DLD1 (cell line): ENCODE results near the gene HNMT.
"Not testable (repeated sequence)": the region's sequence is repeated elsewhere in the genome, so short reads cannot be mapped to it uniquely, and the experiment has no call there.

Experiments
- in situ Hi-C: cut with HindIII; loops from 2 replicates; pipeline ENCODE4 v1.10.0; 2017; ENCODE audit warnings: low sequenced_read_pairs

The HNMT gene

DNA sequence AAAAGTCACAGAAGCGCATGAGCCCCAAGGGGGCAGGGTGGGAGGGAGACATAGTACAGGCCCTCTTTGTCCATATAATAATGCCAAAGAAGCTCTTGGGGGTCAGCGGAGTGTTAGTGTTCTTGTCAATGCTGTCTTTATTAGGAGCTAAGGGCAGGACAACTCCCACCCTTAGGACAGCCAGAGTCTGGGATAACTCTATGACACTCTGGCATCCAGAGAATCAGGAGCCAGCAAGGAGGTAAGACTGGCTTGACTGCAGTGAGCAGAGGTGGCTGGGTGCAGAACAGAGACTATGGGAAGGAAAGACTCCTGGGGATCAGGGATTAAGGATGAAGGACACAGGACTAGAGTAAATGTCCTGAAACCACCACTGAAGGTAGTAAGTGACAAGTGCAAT lies 19.0 kb upstream of the HNMT start:
- in situ Hi-C loops = no loop called here

DNA sequence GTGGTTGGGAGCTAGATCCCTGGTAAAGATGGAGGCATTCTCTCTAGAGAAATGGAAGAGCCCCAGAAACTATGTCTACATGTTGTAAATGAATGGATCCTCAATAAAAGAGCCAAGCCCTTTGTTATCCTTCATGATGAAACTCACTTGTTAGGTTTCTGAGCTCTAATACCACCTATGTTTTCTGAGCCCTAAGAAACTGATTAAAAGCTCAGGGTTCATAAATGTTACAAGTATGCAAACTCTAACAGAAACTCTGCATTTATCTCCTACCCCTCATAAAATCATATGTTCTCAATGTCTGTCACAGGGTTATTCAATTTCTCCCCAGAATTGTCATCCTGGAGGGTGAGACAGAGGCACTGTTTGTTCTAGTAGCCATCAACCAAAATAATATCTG lies 18.0 kb upstream of the HNMT start:
- in situ Hi-C loops = no loop called here

DNA sequence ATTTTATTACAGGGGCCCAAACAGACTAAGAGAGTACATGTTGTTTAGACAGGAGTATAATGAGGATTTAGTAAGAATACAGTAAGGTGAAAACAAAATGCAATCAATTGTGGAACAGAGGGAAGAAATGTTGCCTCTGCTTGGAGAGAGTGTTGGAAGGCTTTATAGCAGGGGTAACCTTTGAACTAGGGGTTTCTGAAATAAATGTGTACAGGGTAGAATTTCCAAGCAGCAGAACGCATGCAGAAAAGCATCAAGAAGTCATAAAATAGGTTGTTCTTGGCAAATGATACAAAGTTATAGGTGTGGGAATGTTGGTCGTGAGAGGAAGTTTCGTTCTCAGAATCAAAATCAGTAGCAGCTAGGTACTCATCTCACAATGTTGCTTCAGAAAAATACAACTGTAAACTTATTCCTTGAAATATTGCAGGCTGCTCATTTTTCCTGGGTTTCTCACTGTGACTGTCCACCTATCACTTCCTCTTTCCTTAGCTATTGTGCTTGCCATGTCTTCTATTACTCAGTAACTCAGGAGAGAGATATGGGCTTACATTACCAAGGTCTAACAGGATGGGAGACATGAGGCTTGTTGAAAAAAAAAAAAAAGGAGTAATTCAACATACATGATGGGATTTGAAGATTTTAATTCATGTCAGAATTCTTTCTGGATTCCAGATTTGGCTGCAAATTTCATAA lies 17.1 kb upstream of the HNMT start:
- in situ Hi-C loops = no loop called here

DNA sequence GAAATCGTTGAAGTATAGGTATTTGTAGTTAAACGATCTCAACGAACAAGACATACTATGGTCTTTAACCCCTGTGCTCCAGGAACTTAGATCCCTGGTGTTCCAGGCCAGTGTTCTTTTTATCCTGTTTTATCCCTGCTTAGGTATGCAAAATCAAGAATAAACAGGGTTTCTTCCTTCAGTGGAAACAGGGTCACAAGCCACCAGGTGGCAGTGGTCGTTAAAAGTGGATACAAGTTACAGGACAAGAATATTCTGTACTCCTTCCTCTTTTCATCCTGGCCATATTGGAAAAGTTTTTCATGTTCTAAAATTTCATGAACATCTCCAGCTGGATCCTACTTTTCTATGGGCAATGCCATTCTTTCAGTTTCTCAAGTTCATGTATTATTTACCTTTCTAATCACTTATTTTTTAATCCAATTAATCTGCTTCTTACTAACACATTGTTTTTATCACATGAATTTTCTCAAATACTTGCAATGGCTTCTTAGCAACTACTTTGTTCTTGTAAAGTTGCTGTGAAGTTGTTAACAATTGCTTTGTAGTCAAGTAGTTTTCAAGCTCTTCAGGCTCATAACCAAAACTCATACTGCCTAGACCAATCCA lies 16.4 kb upstream of the HNMT start:
- in situ Hi-C loops = no loop called here

DNA sequence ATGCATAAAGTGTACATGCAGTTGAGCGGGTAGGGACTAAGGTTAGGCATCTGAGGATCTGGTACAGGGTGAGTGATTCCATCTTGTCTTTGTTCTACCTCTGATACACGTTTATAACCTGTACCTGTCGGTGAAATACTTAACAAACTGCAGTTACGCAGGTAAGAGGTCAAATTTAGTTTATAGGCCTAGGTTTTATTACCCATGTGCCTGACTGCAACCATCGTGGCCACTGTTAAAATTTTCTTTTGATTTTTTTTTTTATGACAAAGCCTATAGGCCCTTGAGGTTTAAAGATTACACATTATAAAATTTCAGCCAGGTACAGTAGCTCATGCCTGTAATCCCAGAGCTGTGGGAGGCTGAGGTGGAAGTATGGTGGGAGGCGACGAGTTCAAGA lies 15.4 kb upstream of the HNMT start:
- in situ Hi-C loops = no loop called here

DNA sequence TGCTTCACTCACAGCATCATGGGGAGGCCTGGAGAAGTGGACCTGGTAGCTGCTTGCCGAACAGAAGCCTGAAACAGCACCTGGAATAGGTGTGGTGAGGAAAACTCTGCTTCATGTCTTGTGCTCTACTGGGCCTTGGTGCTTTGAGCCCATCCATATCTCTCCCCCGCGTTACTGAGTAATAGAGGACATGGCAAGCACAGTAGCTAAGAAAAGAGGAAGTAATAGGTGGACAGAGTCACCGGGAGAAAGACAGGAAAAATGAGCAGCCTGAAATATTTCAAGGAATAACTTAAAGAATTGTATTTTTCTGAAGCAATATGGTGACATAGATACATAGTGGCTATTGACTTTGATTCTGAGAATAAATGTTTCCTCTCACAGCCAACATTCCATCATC lies 14.0 kb upstream of the HNMT start:
- in situ Hi-C loops = no loop called here

DNA sequence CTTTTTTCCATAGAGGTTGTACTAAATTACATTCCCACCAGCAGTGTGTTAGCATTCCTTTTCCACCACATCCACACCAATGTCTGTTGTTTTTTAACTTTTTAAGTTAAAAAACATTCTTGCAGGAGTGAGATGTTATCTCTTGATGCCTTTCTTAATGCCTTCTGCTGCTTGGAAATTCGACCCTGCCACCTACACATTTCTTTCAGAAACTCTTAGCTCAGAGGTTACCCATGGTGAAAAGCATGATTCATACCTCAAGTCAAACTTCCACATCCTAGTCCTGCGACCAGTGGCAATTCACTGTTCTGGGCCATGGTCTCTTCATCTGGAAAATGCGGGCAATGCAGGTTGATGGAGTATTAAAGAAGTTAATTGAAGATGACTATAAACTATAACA lies 12.7 kb upstream of the HNMT start:
- in situ Hi-C loops = no loop called here

DNA sequence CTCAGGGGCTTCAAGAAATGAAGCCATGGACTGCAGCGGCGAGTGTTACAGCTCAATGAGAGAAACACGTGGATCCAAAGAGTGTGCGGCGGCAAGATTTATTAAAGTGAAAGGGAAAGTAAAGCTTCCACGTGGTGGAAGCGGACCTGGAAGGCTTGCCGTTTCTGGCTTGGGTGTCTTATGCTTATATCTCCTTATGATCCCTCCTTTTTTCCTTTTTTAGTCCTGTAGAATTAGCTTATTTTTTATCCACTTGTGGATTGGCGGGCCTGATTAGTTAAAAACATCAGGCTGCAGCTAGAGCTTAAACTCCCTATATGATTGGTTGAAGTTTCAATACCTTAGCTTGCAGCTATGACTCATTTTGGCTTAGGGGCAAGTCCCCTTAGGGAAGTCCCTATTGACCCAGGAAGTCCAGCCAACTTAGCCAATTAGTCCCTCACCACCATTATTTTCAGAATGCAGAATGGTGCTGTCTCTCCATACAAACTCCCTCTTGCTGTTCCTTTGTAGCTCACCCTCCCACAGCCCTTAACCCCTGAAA lies 11.6 kb upstream of the HNMT start:
- in situ Hi-C loops = no loop called here

DNA sequence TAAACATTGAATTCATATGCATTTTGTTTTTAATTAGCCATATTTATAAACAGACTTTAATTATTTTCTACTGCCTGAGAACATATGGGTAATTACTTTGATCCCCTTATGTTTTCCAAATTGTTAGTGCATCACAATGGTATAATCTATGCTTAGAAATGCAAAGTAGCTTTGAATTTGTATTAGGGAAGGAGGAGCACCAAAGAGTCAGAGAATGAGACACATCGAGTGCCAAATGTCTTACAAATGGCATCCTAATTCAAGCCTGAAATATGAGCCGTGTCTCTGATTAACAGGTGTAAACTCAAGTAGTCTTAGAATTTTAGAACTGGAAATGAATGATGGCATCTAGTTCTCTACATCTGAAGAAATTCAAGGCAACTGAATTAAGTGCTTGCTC lies 8.7 kb upstream of the HNMT start:
- in situ Hi-C loops = no loop called here

DNA sequence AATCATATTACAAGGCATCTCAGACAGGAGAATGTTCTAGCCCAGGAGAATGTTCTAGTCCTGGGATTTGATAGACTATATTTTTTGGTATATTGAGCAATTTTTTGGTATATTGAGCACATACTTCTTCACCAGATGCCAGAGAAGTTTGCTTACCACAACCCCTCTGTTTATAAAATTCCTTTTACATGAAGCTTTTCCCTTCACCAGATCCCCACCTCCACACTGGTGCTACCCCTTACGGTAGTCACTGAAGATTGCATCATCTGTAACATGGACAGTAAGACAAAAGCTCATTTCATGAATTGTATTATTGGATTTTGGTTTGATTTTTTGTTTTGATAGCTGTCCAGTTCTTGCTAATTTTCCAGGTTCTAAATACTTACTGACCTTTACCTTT lies 7.2 kb upstream of the HNMT start:
- in situ Hi-C loops = no loop called here

DNA sequence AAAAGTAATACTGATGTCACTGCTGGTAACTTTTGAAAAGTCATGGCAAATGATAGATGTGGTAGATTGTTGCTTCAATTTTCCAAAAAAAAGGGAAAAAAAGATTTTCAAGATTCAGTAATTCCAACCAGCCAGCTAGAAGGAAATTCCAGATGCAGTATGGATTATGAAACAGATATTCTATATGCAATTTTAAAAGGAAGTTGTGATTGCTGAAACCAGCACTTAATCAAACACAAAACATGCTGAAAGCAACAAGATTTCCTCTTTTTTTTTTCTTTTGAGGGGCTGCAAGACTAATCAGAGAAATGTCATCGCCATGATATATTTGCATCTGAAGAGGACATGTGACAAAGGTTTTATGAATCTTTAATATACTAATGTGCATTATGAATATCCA lies 5.1 kb upstream of the HNMT start:
- in situ Hi-C loops = no loop called here

DNA sequence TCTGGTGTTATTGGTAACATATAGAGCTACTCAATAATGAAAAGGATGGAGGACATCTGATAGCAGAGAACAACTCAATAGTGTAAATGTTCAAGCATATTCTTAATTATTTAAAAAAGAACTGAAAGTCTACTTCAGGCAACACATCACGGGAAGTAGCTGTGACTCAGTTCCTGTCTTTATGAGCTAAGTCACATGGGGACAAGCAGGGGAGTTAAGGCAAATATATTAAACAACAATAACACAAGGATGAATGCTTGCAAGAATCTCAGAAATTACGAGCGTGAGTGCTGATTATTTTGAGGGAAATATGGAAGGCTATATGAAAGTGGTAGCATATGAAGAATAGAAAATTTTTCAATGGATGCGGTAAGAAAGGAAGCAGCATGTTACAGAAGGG lies 4.0 kb upstream of the HNMT start:
- in situ Hi-C loops = no loop called here

DNA sequence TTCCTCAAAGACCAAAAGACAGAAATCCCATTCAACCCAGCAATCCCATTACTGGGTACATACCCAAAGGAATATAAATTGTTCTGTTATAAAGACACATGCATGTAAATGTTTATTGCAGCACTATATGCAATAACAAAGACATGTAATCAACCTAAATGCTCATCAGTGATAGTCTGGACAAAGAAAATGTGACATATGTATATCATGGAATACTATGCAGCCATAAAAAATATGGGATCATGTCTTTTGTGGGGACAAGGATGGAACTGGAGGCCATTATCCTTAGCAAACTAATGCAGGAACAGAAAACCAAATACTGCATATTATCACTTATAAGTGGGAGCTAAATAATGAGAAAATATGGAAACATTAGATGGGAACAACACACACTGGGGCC lies 2.7 kb upstream of the HNMT start:
- in situ Hi-C loops = no loop called here

DNA sequence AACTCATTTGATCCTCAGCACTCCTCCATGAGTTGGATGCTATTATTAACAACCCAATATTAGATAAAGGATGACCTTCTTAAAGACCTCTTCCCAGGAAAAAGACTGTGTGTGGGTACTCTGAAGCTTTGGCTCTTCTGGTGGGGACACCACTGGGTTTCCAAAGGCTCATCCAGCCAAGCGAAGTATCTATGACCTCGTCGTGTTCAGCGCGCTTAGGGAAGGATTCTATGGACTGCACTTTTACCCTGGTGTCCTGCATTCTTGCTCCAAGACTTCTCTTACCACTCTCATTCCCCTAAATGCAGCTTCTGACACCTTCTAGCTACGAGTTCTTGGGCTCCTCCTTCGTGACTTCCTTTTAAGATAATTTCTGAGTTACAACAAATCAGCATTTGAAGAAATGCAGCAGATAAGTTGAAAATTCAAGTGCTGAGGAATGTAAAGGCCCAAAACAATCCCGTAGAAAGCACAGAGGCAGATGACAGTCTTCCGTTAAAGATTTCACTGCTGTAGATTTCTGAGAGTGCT lies 673 bp upstream of the HNMT start:
- in situ Hi-C loops = no loop called here

DNA sequence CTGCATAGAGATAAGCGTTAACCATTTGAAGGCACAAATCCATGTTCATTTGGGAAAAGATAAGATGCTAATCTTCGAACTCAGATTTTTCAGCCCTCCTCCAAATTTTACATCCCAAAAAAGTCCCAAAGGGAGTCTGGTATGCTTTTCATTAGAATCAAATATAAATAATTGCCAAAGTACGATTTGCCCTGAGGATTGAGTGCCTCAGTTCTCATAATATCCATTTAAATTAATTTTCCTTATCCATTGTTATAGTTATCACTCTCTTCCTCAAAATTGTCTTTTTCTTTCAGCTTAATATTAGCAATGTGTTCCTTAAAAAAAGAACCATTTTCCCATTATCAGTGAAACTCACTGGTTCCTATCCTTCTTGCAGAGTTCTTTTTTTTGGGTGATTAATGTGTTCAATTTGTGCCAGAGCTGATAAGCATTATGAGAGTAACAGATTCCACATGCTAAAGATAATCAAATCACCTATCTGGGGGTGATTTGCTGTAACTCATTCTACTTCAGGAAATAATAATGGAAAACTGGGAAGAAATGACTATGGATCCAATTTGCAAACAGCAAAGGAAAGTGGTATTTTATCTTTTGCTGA lies 686 bp downstream of the HNMT start:
- in situ Hi-C loops = no loop called here

DNA sequence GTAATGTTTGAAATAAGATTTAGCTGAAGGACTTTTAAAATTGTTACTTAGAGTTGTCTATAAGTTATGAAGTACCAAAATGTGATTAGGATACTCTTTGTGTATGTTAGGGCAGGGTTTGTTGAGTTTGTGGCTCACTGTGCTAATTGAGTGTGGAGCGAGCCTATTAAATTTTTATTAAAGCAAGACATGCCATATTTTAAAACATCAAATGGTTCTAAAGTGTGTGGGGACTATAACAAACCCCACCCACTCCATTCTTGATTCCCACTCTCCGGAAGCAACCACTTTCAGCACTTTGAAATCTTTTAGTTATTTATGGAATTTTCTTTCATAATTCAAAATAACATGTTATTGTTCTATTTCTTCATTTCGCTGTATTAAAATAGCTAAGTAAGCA lies 1.8 kb downstream of the HNMT start:
- in situ Hi-C loops = no loop called here

DNA sequence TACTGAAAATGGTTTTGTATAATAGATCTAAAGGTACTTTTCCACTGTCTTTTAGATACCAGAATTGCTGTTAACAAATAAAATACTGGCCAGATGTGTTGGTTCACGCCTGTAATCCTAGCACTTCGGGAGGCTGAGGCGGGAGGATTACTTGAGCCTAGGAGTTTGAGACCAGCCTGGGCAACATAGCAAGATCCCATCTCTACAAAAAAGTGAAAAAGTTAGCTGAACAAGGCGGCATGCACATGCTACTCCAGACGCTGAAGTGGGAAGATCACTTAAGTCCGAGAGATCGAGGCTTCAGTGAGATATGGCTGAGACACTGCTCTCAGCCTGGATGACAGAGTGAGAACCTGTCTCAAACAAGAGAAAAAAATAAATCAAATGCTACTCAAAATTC lies 2.8 kb downstream of the HNMT start:
- in situ Hi-C loops = no loop called here

DNA sequence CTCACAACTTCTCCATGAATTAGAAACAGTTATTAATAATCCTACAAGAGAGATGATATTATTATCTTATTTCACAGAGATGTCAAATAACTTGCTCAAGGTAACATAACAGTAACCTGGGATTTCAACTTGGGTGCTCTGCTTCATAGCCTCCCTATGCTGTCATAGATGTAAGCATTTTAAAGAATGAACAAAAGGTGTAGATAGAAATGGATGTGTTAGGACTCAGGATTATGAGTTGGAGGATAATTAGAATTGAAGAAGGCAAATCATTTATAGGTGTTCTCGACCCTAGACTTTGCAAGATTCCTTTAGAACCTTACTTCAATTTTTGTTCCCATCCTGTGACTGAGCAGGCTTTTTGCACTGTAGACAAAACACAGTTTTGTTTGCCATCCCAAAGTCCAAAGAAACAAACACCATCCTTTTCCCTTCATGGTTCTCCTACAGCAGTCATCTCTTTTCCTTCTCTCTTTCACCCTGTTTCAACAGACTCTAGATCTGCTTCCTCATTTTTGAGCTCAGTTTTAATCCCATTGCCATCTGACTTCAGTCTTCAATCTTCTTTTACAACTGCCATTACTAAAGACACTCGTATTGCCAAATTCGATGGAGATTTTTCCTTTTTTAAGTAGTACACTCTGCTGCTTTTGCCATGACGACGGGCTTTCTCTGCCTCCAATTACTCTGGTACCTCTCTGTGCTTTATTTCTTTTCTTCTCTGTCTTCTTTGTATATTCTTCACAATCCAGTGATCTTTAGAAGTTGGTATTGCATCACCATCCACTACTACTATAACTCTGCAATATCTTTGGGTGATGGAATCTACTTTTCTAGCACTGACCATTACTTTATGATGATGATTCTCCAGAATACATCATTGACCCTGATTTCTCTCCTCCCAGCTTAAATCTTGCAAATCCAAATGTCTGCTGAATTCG lies 4.5 kb downstream of the HNMT start:
- in situ Hi-C loops = no loop called here

DNA sequence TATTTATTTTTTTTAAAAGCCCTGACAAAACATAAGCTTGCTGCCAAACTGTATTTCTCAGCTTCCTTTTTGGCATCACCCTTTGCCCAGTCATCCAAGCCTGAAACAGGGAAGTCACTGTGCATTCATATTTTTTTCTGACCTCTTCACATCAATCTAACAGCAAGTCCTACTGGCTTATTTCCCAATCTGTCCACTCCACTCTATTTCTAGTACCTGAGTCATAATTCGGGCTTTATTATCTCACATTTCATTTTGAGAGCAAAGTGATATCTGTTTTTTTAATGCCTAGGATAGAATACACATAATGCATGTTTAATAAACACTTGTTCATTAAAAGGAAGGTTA lies 5.1 kb downstream of the HNMT start:
- in situ Hi-C loops = no loop called here

DNA sequence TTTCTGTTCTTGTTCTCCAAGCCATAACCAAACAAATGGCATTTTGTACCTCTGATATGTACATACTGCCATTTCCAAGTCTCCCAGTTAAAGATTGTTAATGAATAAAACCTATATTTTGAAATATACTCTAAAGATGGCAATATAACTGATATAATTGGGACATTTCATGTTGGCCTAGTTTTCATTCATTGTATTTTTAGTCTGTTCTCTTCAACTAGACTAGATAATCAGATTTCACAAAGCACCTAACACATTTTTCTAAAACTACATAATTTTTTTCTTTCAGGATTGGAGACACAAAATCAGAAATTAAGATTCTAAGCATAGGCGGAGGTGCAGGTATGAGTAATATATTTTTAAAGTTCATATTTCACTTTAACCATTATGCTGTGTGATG lies 5.6 kb downstream of the HNMT start:
- in situ Hi-C loops = no loop called here

DNA sequence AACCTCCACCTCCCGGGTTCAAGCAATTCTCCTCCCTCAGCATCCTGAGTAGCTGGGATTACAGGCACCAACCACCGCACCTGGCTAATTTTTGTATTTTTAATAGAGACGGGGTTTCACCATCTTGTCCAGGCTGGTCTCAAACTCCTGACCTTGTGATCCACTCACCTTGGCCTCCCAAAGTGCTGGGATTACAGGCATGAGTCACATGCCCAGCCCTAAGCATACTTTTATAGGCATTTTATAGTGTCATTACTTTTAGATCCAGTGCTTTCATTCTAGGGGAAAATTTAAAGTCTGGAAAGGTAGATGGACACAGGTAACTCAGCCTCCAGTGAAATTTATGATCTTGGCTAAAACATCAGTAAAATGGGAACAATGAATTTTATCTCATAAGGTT lies 7.0 kb downstream of the HNMT start:
- in situ Hi-C loops = not testable (repeated sequence)
